ENCODE data around the gene KRT79.
"Not testable (repeated sequence)": the region's sequence is repeated elsewhere in the genome, so short reads cannot be mapped to it uniquely, and the experiment has no call there.

KRT79 gene

DNA sequence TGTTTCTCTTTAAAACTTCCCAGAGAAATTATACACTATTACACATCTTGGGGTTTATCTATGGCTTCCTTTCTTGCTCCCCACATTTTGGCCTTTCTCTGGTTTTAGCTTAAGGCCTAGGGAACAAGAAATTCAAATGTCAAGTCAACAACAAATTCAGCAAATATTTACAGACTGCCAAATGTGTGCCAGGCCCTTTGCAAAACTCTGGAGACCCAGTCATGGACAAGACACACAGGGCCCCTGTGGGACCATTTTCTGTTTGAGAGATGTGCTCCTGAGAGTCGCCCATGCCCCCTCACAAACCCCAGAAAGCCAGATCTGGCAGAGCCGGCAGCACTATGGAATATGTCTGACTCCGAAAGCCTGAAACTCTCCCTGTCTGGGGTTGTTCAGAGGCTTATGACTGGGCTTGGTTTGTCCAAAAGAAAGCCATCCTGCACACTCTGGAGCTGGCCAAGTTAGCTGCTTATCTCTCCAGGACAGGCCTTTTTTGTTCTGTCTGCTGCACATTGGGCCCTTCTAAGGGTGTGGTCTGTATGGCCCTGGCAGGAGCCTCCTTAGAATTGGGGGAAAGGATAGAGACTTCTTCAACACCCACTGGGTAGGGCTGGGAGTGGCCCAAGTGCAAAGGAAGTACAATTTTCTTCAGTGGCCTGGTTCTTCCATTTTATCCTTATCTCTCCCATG, 37.1 kb downstream of the KRT79 start:
- no peak for DNase-seq (ENCODE audit: extremely low read depth, low read depth)
- TF ChIP-seq, protein P1, sequence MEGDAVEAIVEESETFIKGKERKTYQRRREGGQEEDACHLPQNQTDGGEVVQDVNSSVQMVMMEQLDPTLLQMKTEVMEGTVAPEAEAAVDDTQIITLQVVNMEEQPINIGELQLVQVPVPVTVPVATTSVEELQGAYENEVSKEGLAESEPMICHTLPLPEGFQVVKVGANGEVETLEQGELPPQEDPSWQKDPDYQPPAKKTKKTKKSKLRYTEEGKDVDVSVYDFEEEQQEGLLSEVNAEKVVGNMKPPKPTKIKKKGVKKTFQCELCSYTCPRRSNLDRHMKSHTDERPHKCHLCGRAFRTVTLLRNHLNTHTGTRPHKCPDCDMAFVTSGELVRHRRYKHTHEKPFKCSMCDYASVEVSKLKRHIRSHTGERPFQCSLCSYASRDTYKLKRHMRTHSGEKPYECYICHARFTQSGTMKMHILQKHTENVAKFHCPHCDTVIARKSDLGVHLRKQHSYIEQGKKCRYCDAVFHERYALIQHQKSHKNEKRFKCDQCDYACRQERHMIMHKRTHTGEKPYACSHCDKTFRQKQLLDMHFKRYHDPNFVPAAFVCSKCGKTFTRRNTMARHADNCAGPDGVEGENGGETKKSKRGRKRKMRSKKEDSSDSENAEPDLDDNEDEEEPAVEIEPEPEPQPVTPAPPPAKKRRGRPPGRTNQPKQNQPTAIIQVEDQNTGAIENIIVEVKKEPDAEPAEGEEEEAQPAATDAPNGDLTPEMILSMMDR (IDR thresholded peaks at IDR 0.05; ENCODE audit: low read depth, low read length), result no peak

DNA sequence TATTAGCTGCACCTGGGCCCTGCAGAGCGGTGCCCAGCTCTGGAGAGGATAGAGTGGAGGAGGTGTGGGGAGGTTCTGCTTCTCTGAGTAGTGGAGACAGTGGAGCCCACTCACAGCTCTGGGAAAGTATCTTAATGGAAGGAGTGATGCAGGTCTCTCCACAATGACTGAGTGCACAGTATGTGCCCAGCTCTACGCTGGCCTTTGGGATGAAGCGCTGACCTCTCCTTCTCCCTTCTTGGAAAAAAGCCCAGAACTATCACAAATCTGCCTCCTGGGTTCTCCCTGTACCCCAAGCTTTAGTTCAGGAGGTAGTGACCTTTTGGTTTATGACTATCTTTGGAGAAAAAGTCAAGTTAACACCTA, 37.7 kb downstream of the KRT79 start:
- TF ChIP-seq, protein P1 (IDR thresholded peaks at IDR 0.05; ENCODE audit: low read depth, low read length), result no peak
- DNase-seq (ENCODE audit: extremely low read depth, low read depth), result no peak

DNA sequence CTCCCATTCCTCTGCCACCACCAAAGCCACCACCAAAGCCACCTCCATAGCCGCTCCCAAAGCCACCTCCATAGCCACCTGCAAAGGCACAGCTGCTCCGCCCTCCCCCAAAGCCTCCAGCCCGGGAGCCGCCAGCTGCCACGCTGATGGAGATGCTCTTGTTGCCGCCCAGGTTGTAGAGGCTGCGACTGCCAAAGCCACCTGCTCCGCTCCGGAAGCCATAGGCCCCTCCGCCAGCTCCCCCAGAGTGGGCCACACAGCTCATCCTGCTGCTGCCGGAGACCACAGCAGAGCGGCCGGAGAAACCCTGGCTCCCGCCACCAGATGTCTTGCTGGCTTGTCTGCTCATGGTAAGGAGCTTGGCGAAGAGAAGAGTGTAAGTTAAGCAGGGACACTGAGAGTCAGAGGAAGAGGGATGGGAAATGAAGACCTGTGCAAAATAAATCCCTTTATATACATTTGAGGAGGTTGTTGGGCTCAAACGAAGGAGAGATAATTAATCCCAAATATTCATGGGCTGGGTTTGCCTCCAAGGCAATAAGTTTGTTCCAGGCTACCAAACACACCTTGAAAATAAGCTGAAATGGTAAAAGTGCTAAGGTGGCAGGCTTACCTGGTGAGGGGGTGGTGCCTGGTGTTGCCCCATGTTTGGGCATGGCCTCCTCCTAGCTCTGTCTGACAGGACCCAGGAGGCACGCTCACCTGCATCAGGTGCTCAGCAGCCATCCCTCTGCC, 38.2 kb downstream of the KRT79 start, which contains the start of gene KRT3:
KRT3 (minus strand) TSS at position 424 of the 735 bp plus-strand sequence; CDS start at position 349, 75 bp downstream.
- no peak for DNase-seq (ENCODE audit: extremely low read depth, low read depth)
- TF ChIP-seq, protein P1 (IDR thresholded peaks at IDR 0.05; ENCODE audit: low read depth, low read length), result no peak

DNA sequence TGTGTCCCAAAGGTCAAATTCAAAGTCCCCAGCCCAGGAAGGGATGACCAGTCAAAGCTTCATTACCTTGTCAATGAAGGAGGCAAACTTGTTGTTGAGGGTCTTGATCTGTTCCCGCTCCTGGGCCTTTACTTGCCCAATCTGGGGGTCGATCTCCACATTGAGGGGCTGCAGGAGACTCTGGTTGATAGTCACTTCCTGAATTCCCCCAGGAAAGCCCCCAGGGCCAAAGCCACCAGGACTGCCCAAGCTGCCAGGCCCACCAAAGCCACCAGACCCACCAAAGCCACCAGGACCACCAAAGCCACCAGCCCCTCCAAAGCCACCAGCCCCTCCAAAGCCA, 38.8 kb downstream of the KRT79 start:
- DNase-seq (ENCODE audit: extremely low read depth, low read depth), result not testable (repeated sequence)

DNA sequence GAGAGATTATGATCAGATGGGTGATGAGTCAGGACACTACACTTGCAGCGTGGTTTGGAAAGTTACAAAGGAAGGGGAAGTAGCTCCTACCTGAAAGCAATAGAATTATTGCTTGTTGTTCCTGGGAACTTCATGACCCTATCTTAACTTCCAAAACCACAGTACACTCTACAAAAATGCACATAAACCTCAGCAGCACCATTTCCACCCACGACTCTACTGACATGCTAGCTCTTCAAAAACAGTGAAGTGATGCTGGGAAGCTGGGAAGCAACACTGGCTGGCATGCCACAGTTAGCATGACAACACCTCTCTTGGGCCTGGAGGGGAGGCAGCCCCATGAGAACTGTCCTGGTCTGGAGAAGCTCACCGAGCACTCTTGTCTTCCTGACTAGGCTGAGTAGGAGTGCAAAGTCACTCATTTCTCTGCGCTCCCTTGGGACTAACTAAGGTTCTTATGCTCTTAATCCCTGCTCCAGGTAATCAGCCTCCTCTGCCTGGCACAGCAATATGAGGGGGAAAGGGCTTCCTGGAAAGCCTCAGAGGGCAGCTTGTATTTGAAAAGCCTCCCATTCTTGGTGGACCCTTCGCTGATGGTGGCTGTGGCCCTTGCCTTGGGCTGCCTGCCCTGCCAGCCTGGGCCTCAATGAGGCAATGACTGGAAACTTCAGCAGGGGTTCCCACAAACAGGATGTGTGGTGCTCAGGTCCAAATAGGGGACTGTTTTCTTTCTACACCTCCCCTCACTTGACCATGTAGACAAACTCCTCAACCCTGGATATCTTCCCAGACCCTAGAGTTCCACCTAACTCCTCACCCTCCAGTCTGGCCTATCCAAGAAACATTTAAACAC, 39.4 kb downstream of the KRT79 start:
- TF ChIP-seq, protein P1 (IDR thresholded peaks at IDR 0.05; ENCODE audit: low read depth, low read length), result no peak
- DNase-seq (ENCODE audit: extremely low read depth, low read depth), result no peak

DNA sequence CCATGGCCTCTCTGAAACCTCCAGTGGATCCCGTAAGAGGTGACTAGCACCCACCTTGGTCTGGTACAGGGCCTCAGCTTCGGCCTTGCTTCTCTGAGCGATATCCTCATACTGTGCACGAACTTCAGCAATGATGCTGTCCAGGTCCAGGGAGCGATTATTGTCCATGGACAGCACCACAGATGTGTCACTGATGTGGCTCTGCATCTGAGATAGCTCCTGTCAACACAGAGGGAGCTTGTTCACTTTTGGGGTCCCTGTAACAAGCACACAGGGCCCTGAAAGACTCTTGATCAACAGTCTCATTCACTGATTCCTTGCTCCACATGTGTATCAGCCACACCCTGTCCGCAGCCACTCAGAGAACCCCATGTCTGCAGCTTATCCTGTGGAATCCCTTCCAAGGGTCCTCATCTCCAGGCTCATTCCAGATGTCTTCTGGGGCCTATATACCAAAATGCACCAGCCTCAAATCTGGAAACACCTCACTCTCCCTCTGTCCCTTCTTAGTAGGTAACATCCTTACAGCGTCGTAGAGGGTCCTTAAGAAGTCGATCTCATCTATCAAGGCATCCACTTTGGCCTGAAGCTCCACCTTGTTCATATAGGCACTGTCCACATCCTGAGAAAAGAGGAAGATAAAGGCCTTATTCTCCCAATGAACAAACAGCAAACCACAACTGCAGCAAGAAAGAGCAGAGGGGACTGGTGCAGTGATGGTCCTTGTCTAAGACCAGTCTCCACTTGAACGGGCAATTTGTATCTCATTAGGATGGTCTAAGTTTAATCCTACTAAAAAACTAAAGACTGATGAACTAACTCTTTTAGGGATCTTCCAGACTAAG, 41.7 kb downstream of the KRT79 start:
- DNase-seq (ENCODE audit: extremely low read depth, low read depth), result no peak
- TF ChIP-seq, protein P1 (IDR thresholded peaks at IDR 0.05; ENCODE audit: low read depth, low read length), result no peak

Measured in AG09319 (cell line).